ENCODE measurements around the gene NPIPB6.

NPIPB6 gene

GRCh38 chr16:28297784-28298510 lies 65.4 kb downstream of the NPIPB6 start:
- DNase-seq: no peak

- DNase-seq: no peak
Measured at GRCh38 chr16:28297308-28297707, 66.0 kb downstream of the NPIPB6 start.

- no peak for DNase-seq
Measured at GRCh38 chr16:28295276-28295675, 68.0 kb downstream of the NPIPB6 start.

DNA sequence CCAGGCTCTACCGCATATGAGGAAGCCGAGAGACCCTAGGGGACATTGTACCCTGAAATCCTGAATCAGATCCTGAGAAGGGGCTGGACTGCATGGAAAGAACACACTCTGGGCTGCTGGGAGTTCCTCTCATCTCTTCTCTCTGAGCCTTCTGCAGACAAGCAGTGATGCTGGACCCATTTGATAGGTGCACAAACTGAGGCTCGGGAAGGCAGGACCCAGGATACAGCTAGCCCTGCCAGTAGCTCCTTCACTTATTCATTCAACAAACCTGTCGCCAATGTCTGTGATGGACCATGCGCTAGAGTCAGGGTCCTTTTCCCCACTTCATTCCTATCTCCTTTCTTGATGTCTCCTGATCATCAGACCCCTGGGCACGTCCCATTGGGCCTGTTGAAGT lies 69.1 kb downstream of the NPIPB6 start:
- DNase-seq: no peak

GRCh38 chr16:28293601-28293960 lies 69.7 kb downstream of the NPIPB6 start:
- no peak for DNase-seq

- no peak for DNase-seq
Measured at GRCh38 chr16:28292731-28293600, 70.3 kb downstream of the NPIPB6 start.
